Left hindlimb (tissue), 1 donor: ENCODE results near the gene ZNF256.

Source experiments
- DNase-seq: peaks from one replicate; pipeline ENCODE4 v3.0.0-alpha.2; 2018

ZNF256 gene

DNA sequence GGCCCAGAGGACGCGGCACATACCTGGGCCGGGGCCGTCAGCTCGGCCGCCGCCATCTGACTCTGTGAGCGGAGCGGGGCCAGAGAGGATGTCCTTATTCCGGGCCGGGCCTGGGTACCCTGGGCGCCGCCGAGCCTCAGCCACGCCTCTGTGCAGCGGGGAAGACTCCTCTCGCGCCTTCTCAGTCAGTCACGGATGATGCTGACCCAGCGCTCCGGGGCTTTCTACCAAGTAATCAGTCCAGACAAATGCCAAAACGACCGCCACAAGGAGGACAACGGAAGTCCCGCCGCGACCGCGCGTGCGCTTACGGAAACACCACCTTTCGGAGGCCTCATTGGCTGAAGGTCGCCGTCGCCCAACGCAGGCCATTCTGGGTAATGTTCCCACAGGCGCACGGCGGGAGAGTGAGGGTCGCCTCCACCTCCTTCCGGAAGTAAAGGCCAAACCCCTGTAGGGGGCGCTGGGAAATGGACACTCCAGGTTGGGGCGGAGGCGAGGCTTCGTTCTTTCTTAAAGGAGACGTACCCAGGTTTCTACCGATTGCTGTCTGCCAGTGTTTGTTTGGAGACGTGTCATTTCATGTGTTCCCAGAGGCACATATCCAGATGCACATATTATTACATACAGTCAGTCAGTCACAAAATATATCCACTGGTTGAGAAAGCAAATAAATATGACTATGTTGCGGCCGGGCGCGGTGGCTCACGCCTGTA, at the start of gene ZNF256:
Gene ZNF256, minus strand, starts transcription at position 288 of the 716 bp plus-strand sequence. Its CDS starts 232 bp downstream, at position 56.
- DNase-seq = peak; percentile 97

DNA sequence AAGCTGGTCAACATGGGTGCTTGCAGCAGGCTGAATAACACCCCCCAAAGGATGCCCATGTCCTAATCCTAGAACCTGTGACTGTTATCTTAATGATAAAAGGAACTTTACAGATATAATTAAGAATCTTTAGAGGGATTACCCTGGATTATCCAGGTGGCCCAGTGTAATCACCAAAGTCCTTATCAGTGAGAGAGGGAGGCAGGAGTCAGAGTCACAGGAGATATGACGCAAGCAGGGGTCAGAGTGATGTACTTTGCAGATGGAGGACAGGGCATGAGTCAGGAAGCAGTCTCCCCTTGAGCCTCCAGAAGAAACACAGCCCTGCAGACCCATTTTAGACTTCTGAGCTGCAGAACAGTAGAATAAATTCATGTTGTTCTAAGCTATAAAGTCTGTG, 45.3 kb upstream of the ZNF256 start:
- no peak for DNase-seq

DNA sequence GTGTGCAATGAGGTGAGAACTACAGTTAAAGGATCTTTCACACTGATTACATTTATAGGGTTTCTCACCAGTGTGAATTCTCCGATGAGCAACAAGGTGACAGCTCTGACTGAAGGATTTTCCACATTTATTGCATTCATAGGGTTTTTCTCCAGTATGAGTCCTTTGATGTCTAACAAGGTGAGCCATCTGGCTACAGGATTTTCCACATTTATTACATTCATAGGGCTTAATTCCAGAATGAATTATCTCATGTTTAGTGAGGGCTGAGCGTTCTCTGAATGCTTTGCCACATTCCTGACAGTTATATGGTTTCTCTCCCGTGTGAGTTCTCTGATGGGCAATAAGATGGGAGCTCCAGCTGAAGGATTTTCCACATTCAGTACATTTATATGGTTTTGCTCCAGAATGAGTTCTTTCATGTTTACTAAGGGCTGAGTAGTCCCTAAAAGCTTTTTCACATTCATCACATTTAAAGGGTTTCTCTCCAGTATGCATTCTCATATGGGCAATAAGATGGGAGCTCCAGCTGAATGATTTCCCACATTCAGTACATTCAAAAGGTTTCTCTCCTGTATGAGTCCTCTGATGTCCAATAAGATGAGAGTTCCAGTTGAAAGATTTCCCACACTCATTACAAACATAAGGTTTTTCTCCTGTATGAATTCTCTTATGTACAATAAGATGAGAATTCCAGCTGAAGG, 31.2 kb upstream of the ZNF256 start:
- DNase-seq = no peak

DNA sequence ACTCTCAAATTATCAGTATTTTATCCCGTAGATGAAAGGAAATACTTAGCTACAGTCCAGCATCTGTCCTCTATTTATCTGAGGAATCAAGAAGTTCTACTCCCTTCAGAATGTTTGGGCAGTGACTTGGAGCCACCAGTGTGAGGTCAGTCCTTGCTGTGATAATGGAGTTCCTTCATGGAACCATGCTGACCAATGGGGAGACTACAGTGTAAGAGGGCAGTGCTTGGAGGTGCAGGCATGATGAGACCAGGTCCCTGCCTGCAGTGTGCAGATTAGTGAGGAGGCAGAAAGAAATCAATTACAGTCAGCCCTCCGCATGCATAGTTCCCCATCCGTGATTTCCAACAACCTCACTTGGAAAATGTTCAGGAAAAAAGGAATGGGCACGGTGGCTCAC, 26.9 kb upstream of the ZNF256 start, which contains the start of gene C19orf18:
Gene C19orf18, minus strand, starts transcription at position 101 of the 400 bp plus-strand sequence. CDS start 102 bp downstream, outside the sequence.
- no peak for DNase-seq

DNA sequence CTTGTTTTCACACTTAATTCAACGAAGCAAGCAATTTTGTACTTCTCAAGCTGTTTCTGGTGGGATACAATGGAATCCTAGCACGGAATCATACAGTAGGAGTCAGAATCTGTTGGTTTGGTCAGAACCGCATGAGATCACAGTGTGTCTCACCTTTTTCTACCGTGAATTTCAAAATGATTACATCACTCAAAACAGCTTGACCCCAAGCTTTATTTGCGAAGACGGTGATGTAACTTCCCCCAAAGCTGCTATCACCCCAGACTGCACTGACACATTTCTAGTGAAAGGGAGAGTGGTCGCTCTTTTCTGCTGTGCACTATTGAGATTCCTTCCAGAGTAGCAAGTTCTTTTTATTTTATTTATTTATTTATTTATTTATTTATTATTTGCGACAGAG, 17.3 kb upstream of the ZNF256 start:
- no peak for DNase-seq

DNA sequence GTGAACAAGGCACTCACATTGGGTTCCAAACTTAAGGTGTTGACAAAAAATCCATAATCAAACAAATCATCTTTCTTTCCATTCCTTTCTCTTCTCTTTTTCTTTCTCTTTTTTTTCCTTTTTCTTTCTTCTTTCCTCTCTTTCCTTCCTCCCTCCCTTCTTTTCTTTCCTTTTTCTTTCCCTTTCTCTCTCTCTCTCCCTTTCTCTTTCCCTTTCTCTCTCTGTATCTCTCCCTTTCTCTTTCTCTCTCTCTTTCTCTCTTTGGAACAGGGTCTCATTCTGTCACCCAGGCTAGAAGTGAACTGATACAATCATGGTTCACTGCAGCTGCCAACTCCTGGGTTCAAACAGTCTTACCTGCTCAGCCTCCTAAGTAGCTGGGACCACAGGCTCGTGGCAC, 14.3 kb upstream of the ZNF256 start:
- no peak for DNase-seq

DNA sequence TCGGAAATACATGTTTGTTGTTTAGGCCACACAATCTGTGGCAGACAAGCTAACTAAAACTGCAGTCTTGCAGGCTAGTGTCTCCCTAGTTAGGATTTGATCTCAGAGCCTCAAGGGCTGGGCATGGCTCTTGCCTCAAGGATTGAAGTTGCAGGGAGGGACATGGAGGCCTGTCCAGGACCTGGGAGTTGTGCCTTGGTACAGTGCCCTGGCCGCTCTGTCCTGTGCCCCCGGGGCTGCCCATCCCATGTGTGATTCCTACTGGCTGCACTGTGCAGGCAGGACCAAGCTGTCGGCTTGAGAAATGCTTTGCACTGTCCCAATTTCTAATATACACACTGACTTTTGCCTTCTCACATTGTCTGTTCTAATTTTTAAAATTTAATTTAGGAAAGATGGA, 7.5 kb upstream of the ZNF256 start:
- DNase-seq = no peak

DNA sequence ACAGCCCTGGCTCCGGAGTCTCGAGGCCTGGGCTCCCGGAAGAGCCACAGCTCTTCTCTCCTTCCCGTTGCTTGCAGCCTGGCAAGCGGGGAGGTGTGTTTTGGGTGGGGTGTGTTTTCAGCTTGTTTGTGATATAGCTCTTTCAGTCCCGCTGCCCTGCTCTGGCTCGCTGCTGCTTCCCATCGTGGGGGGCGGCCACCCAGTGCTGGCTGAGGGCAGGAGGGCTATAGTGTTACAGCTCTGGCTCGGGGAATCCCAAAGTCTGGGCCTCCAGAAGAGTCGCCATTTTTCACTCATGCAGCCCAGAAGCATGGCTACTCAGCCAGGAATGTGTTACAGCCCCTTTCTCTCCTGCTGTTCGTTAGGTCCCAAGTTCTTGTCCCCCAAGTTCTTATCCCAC, 2.2 kb upstream of the ZNF256 start:
- DNase-seq = no peak

DNA sequence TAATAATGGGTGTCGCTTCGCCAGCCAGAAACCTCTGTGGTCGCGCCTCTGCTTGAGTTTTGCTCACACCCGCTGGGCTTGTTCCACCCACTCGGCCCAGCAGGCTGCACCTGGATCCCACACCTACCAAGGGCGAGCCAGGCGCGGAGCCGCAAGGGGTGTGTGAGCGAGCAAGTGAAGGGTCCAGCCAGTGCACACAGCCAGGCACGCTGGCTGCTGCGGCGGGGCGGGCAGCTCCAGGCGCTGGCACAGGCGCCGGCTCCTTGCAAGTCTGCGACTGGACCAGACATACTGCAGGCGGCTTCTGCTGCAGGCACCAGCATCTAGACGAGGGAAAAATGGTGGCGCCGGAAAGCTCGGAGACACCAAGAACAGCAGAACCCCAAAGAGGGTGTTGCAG, 1.8 kb upstream of the ZNF256 start:
- no peak for DNase-seq

DNA sequence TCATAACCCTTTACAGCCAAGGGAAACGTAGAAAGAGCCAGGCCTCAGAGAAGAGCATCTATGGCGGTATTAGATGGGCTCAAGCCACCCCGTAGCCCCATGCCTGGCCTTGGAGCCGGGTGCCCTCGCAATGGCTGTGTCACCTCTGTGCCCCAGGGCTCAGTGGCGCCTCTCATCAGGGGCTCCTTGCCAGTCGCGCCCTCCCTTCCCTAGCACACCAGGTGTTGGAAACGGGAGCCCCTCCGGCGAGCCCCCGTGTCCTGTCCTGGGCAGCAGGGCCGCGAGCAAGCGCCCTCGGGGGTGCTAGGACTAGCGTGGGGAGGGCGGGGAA, 453 bp downstream of the ZNF256 start:
- no peak for DNase-seq

DNA sequence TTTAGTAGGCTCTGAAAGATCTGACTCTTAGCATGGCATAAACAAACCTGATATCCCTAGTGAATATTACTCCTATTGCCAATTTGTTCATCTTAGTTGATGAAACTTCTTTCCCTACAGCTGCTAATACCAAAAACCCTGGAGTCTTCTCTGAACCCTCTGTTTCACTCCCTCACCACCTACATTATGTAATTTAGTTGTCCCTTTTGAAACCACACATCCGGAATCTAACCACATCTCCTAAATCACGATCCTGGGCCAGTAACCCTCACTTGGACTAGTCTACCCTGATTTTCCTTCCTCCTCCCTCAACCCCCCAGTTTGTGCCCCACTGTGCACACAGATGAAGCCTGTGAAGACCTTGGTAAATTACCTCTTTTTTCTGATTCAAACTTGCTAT, 1.2 kb downstream of the ZNF256 start:
- DNase-seq = no peak

DNA sequence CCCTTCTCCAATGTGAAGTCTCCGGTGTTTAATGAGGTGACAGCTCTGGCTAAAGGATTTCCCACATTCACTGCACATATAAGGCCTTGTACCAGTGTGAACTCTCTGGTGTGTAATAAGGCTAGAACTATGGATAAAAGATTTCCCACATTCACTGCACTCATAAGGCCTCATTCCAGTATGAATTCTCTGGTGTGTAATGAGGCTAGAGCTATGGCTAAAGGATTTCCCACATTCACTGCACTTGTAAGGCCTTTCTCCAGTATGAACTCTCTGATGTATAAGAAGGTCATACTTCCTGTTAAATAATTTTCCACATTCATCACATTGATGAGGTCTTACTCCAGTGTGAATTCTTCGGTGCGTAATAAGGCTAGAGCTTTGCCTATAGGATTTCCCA, 5.9 kb downstream of the ZNF256 start:
- DNase-seq = no peak

DNA sequence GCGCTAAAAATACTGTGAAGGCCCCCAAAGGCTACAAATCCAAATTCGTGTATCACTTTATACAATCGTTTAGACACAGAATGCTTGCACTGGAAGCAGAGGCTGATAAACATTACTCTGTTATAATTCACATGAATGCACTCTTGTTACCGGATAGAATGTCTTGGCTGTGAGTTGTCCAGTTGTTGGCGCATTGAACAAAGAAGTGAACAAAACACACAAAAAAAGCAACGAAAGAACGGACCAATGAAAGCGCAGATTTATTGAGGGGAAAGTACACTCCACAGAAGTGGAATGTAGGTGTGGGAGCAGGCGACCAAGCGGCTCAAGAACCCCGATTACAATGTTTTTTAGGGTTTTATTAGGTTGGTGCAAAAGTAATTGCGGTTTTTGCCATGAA, 11.8 kb downstream of the ZNF256 start:
- DNase-seq = no peak

DNA sequence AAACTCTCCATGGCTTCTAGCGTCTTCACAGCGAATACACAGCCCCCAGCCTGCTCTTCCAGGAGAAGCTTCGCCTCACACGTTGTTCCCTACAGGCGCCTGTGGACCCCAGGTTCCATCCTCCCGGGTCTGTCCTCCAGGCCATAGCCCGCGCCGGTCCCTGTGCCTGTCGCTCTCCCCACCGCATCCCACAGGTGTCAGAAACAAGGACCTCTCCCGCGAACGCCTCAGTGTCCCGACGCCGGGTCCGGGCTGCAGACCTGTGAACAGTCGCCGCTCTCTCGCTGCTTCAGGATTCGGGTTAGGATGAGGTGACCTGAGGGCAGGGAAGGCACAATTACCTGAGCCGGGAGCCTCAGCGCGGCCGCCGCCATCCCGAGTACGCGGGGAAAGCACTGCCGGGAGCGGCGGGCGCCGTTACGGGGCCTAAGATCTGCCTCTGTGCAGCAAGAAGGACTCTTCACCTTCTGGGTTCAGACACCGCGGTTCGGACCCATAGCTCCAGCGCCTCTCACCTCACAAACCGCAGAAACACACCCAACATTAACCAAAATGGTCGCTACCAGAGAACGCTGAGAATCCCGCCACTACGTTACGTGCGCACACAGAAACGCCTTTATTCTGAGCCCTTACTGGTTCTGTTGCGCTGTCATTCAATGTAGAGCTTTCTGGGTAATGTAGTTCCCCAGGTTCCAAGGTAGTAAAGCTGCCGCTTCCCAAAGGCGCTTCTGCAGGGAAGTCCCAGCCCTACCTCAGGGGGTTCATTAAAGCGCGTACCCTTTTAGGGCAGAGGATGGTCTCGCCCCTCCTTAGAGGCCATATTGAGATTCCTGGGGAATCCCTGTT, 12.5 kb downstream of the ZNF256 start, which contains the start of gene ZNF418:
Gene ZNF418, minus strand, starts transcription at position 583 of the 846 bp plus-strand sequence. CDS start 1,580 bp downstream, outside the sequence.
- peak; percentile 79 for DNase-seq

DNA sequence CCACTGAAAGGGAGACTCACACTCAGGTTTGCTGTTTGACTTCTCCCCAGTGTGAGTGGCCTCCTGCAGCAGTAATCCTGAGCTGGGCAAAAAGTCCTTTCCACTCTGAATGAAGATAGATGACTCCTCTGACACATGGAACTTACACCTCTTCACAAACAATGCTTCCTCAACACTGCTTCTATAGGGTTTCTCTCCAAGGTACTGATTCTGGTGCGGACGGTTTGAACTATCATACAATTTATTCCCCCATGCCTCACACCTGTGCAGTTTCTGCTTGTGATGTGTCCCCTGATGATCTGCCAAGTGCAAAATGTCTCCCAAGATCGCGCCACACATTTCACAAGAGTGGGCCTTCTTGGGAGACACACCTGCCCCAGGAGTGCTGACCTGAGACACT, 19.9 kb downstream of the ZNF256 start:
- DNase-seq = no peak

DNA sequence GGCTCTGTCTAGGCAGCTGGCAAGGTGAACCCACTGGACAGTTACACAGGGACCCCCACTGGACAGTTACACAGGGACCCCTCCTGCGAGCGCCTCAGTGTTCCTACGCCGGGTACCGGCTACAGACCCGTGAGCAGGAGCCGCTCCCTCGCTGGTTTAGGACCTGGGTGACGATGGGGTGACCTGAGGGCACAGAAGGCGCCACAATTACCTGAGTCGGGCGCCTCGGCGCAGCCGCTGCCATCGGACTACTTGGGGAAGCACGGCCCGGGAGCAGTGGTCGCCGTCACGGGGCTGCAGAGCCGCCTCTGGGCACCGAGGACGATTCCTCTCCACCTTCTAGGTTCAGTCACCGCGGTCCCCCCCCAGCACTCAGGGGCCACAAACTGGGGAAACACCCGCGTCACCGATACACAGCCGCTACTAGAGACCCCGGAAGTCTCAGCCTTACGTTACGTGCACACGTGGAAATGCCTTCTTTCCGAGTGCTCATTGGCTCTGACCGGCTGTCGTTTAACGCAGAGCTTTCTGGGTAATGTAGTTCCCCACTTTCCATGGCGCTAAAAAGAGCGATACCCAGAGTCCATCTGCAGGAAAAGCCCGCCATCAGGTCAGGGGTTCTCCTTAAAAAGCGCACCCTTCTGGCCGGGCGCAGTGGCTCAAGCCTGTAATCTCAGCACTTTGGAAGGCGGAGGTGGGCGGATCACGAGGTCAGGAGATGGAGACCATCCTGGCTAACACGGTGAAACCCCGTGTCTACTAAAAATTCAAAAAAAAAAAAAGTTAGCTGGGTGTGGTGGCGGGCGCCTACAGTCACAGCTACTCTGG, 31.1 kb downstream of the ZNF256 start, which contains the start of gene ZNF417:
Gene ZNF417, minus strand, starts transcription at position 425 of the 828 bp plus-strand sequence. Its CDS starts 181 bp downstream, at position 244.
- peak; percentile 94 for DNase-seq

DNA sequence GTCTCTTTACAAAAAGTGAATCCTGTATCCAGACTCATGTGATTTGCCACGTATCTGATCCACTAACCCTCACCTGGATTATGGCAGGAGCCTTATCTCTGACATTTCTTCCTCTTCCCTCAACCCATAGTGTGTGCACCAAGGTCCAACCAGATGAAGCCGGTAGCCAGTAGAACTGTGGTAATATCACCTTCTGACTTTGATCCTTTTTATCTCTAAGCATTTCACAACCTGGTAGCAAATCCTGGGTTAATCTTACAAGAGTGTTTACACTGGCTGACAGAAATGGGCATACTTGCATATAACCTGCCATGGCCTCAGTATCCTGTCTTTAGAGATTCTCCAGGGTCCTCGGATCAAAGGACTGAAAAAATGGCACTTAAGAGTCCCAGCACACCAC, 33.0 kb downstream of the ZNF256 start:
- DNase-seq = no peak

DNA sequence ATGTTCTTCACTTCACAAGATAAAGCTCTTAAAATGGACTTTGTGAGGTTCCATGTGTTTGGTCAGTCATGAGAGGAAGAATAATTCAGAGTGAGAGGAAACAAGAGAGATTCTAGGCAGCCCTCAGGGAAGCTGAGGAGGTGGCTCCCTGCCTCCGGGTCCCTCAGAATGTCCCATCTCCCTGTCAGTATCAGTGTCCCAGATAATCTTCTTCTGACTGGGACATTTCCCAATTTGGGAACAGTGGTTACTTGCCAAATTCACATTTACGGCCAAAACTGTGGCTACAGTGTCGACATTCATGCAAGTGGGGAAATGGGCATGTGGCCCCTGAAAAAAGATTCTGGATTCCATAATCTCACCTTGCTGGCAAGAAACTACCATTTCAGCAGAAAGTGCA, 40.1 kb downstream of the ZNF256 start:
- DNase-seq = no peak

DNA sequence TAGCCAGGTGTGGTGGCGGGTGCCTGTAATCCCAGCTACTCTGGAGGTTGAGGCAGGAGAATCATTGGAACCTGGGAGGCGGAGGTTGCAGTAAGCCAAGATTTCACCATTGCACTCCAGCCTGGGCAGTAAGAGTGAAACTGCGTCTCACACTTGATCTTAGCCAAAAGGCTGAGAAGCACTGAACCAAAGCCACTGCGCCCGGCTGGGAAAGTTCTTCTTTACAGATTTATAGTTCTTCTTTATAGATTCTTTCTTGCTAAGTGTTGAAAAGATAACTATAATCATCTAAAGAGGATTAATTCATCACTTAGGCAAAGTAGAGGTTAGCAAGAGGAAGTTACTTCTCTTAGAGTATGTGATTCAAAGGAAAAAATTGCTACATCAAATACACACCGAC, 42.2 kb downstream of the ZNF256 start:
- DNase-seq = no peak

DNA sequence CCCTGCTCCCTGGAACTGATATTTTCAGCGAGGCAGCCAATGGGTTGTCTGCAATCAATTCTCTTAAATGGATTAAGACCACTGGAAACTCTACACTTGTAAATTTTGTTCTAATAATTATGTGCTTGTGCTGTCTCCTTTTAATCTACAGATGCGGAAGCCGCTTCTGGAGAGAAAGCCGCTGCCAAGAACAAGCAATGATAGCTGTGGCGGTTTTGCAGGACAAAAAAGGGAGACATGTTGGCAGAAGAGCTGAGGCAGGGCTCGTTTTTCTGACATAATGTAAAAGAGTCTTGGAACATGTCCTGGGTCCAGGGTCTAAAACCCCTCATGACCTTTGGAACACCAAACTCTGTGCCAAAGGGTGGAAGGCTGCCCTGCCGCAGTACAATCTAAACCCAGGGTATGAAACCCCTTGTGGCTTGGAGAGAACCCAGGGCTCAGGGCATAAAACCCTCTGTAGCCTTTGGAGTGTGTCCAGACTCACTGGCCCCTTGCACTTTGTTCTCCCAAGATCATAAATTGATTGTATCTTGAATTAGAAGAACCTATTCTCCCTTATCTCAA, 43.8 kb downstream of the ZNF256 start:
- DNase-seq = no peak

DNA sequence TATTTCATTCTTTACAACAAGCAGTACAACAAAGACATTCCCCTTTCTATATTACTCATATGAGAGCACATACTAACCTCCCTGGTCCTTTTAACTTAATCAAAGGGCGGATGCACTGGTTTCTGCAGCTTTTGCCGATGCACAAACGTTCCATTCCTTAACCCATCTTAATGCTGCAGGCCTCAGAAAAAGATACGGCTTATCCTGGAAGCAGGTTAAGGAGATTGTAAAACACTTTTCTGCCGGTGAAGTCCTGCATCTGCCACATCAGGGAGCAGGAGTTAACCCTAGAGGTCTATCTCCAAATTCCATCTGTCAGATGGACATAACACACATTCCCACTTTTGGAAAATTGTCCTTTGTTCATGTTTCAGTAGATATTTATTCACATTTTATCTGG, 47.2 kb downstream of the ZNF256 start:
- no peak for DNase-seq
